SKM-1 treated with dmso at 0.1 percent for 144 hours (cell line): ENCODE data around the gene PIK3CG.
A peak's percentile ranks its signal among the peaks of the same experiment; 100 is the strongest.
"Not testable (repeated sequence)": the region's sequence is repeated elsewhere in the genome, so short reads cannot be mapped to it uniquely, and the experiment has no call there.

Source experiments
- DNase-seq: peaks from one replicate; lab custom pipeline; 2025; ENCODE audit not compliant: unreplicated experiment; lab: John Stamatoyannopoulos, UW

The PIK3CG gene

DNA sequence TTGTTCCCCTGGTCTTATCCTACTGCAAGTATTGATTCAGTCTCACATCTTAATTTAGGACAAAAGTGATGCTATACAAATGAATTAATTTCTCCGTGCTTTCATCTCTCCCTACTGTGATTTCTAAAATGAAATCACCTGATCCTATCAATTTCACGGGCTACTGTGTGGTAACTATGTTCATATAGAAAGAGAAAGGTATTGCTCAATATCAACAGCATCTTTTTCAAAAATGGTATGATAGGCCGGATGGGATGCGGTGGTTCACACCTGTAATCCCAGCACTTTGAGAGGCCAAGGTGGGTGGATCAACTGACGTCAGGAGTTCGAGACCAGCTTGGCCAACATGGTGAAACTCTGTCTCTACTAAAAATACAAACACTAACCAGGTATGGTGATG is 71.2 kb downstream of the PIK3CG start:
- no peak for DNase-seq

GRCh38 chr7:106938122-106938521 is 73.0 kb downstream of the PIK3CG start:
- DNase-seq: not testable (repeated sequence)

DNA sequence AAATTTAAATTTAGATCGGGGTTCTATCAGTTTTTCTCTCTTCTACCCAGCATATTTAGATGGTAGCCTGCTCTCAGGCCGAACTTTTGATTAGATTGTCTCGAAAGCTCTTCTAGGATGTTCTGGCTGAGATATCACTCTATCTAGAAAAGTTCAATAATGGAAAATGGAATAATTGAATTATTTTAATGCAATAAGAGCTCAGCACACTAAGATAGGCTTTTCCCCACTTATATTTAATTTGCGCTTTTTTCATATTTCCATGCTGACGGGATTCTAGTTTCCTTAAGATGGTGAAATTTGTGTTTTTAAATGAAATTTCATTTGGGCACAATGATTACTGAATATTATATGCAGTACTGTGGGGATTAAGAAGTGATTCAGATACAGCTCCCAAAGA is 73.7 kb downstream of the PIK3CG start:
- no peak for DNase-seq

- DNase-seq: no peak
Observed at GRCh38 chr7:106944035-106944665, 79.1 kb downstream of the PIK3CG start.

DNA sequence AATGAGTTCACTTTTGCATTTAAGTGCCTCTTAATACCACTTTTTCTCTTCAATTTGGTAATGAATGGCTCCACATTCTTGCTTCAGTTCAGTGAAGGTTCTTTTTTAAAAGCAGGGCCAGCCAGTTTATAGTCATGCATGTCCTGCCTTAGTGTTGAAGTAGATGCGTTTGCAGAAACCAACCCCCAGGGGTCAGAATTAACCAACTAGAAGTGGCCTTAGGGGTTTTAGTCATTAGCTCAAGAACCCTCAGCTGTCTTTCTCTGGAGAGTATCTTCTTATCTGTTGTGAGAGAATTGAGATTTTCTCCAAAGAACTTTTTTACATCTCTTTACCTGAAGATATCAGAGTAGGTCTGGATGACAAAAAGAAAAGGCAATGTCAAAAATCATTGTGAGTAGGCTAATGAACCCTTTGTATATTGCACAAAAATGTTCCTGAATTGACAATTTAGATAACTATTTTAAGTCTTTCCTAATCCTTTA is 82.2 kb downstream of the PIK3CG start:
- peak; percentile 56 for DNase-seq

DNA sequence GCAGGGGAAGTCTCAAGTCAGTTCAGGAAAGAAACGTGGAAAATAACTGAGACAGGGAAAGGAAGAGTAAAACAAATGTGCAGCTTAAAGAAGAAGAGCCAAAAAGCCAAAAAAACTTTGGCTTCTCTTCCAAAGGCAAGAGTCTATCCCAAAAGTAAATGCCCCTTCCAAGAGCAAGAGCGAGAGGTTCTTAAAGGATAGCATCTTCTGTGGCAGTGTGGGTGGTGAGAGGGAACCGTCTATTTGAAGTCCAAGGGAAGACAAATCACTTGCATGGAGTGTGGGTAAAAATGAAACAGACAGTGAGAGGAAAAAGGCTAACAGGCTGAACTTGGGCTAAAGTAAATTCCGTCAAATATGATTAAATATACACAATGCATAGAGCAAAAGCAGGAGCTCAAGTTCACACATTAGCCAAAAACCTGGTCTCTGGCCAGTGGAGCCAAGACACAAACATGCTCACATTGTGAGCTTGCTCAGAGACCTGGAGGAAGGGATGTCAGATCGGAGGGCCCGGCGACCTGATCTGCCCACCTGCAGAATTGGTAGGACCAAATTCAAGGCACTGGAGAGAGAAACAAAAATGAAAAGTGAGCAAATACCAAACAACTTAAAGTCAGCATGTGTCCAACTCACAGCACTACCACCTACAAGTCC is 87.0 kb downstream of the PIK3CG start:
- no peak for DNase-seq

- peak; percentile 17 for DNase-seq
Observed at GRCh38 chr7:106952658-106953231, 87.7 kb downstream of the PIK3CG start.

DNA sequence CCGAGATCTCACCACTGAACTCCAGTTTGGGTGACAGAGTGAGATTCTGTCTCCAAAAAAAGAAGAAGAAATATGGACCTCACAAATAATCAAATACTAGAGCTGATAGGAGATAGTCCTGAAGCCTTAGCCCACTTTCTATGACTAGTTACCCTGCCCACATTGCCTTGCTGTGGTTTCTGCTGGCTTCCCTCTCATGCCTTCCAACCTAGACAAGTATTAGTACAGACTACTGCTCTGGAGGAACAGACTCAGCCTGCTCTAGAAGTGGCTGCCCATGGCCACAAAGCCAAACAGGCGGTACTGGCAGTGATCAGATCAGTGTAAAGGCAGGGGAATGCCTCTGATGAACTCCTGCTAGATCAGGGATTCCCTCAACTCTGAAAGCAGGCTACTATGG is 89.8 kb downstream of the PIK3CG start:
- no peak for DNase-seq

DNA sequence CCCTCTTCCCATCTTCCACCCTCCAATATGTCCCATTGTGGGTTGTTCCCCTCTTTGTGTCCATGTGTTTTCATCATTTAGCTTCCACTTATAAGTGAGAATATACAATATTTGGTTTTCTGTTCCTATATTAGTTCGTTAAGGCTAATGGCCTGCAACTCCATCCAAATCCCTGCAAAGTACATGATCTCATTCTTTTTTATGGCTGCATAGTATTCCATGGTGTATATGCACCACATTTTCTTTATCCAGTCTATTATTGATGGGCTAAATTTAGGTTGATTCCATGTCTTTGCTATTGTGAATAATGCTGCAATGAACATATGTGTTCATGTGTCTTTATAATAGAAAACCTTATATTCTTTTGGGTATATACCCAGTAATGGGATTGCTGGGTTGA is 90.8 kb downstream of the PIK3CG start:
- not testable (repeated sequence) for DNase-seq
